Measurements from ENCODE around the gene BLID.

The BLID gene

DNA sequence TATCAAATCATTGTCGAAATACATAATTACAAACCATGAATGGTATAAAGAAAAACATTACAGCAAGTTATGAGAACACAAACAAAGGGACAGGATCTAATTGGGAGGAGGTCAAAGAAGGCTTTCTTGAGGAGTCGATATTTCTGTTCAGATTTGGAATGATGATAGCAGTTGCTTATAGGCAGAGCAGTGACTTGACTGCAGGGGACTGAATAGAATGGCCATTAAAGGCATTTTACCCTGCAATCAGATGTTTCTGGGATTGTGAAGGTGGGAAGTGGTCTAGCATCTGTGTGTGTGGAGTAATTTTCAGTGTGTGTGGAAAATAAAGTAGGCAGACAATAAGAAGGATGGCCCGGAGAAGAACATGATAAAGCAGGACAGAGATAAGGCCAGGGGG, 41.0 kb downstream of the BLID start:
- DNase-seq = no peak

DNA sequence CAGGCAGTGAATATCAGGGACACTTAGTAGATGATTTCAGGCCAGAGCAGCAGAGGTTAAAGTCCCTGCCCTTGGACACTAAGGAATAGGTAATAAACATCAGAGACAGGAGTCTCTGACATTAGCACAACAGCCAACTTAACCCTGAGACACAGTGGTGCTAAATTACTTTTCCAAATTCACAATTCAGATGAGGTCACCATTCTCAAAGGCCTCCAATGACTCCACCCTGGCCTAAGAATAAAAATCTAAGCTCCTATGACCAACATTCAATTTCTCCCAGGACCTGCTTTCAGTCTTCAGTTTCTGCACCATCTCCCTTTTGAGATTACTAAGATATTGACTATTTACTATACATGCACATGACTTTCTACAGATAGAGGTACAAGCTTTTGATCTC, 42.0 kb downstream of the BLID start:
- no peak for DNase-seq

DNA sequence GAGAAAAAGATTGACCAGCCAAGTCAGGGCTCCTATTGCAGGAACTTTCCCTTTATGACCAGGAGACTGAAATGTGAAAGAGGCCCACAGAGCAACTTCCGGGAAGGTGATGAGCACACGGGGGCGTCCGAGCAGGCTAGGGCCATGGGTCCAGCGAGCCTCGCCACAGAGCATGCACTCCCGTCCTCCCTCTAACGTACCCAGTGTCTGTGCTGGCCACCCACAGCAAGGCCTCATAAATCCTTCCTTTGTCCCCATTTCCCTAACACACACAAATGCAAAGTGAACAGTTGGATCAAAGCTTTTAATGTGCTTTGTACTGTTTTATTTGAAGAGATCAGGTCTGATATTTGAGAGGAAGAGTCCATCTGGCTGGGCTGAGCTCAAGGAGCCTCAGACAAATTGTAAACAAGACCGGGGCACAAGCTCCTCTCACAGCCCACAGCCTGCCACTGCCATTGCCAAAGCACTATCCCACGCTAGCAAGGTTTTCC, 44.3 kb downstream of the BLID start:
- no peak for DNase-seq

DNA sequence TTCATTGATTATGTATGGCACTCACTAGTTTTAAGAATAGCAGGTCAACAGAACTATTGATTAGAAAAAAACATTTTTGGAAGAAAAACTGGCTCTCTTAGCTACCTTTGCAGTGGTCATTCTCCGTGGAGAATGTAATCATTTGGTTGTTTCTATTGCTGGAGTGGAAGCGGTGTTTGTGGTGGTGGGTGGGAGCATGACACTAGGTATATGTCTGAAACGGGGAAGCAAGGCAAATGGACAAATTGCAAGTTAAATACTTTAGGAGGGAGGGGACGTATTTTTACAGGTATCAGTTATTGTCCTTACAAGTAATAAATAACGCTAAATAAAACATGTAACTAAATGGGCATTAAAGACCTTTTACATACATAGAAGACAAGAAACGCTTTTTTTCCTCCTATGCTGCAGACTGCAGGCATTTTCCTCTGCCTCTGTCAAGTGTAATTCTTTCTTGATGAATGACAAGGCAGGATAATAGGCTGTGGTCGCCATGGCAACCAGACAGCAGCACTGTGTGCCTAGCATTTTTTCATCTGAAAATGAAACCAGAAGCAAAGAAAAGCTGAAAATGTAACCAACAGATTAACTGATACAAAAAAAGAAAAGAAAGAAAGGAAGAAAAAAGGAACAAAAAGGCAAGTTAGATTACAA, 46.2 kb downstream of the BLID start:
- DNase-seq = no peak

DNA sequence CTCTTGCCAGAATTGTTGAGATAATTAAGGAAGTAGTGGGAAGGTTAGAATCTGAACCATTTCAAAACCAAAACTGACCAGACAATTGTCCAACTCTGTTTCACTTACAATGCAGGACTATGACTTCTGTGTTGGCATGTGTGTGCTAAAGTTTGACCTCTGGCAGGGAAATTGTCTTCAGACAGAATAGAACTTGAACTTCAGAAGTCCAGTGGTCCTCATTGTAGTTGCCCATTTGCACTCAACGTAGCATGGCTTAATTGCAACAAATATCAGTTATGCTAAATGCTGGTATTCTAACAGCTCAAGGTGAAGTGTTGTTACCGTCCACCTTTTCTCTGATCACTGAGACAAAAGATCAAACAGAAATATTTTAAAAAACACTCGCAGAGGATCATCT, 47.2 kb downstream of the BLID start:
- DNase-seq = no peak

DNA sequence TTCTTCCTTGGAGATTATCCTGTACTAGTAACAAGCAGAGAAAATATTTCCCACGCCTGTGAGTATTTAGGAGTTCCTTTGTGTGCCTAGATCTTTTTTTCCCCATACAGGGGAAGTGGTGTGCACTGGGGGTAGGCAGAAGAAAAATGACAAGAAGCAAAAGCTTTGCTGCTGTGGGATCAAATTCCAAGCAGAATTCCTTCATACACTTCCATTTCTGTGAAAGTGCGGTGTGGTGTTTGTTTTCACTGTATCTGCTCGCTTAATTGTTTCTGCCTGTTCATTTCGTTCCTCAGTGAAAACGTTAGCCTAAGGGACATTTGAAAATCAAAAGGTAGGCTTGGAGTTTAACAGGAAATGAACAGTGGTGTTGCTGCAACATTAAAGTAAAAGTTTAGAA, 47.9 kb downstream of the BLID start:
- no peak for DNase-seq
